Natural killer cell treated with Interleukin-12 subunit alpha and Interleukin-12 subunit beta and Interleukin-15 and Interleukin-18, amount 100 ng/mL, for 72 hours (primary cell): ENCODE results near the gene PACSIN2. TPM values are rescaled to one million over a fixed set of nuclear protein-coding genes. Genes with fewer than 3 reads are reported as not detected.
"Not testable (repeated sequence)": the region's sequence is repeated elsewhere in the genome, so short reads cannot be mapped to it uniquely, and the experiment has no call there.

Experiments
- ATAC-seq, 2 donors: fragments of 150-1000 bp; cut with Tn5 transposase in 1 of 2; sonication (Bioruptor Pico), chemical (Tn5 transposase) in 1 of 2; 2 replicates each; pipeline ENCODE4 v1.10.0; 2021
- DNase-seq: peaks from one replicate; pipeline ENCODE4 v3.0.0; 2022; ENCODE audit warnings: low spot score
- H3K27ac Mint-ChIP-seq, 2 donors: 1 replicate in 1 of 2; 2 replicates in 1 of 2; pipeline ENCODE4 v1.8.0; 2022; ENCODE audit warnings: mixed read lengths in 2 of 2, mild to moderate bottlenecking in 1 of 2, moderate library complexity in 1 of 2
- H3K27me3 Mint-ChIP-seq, 2 donors: 1 replicate in 1 of 2; 2 replicates in 1 of 2; pipeline ENCODE4 v1.8.0; 2022; ENCODE audit warnings: mixed read lengths in 2 of 2
- H3K36me3 Mint-ChIP-seq: one replicate; pipeline ENCODE4 v1.8.0; 2022; ENCODE audit warnings: mixed read lengths
- H3K4me1 Mint-ChIP-seq, 2 donors: 1 replicate in 1 of 2; 2 replicates in 1 of 2; pipeline ENCODE4 v1.8.0; 2022; ENCODE audit warnings: low read depth in 2 of 2, mixed read lengths in 2 of 2, mild to moderate bottlenecking in 1 of 2
- H3K4me3 Mint-ChIP-seq: one replicate; pipeline ENCODE4 v1.8.0; 2022; ENCODE audit warnings: mixed read lengths
- H3K9me3 Mint-ChIP-seq: 2 replicates; pipeline ENCODE4 v1.8.0; 2022; ENCODE audit warnings: mixed read lengths
- total RNA-seq, 2 donors: library from RNA; stranded (reverse); gene quantifications; one replicate each; pipeline ENCODE4 v1.2.3, GENCODE V29; 2022

The PACSIN2 gene
- total RNA-seq, 2 donors from 2014 or later, result 34.5 to 64.0 TPM

- ATAC-seq (no peak), DNase-seq (no peak)
- H3K27me3 Mint-ChIP-seq, result no peaks in the 10 kb centered on the region
- no peaks in the 10 kb centered on the region for H3K36me3 Mint-ChIP-seq
- H3K4me1 Mint-ChIP-seq, result peaks cover 62 to 67% of the 10 kb centered on the region in 2 donors
- H3K9me3 Mint-ChIP-seq, result no peaks in the 10 kb centered on the region
- H3K4me3 Mint-ChIP-seq, result peak overlapping the region; percentile 12
- peak overlapping the region; percentile 49 to 69 for H3K27ac Mint-ChIP-seq
Measured at GRCh38 chr22:42934338-42934737, 80.6 kb downstream of the PACSIN2 start.

- peaks cover 62 to 70% of the 10 kb centered on the region in 2 donors for H3K4me1 Mint-ChIP-seq
- no peaks in the 10 kb centered on the region for H3K9me3 Mint-ChIP-seq
- H3K36me3 Mint-ChIP-seq, result no peaks in the 10 kb centered on the region
- ATAC-seq (peak; percentile 54 to 67), DNase-seq (no peak)
- peak overlapping the region; percentile 49 to 69 for H3K27ac Mint-ChIP-seq
- H3K4me3 Mint-ChIP-seq, result peak overlapping the region; percentile 64
- H3K27me3 Mint-ChIP-seq, result no peaks in the 10 kb centered on the region
Measured at GRCh38 chr22:42933485-42934091, 81.4 kb downstream of the PACSIN2 start.

GRCh38 chr22:42932857-42933484, 82.0 kb downstream of the PACSIN2 start:
- ATAC-seq (no peak), DNase-seq (no peak)
- Mint-ChIP-seq H3K9me3 (no peaks in the 10 kb centered on the region), H3K4me1 (peaks cover 60 to 66% of the 10 kb centered on the region in 2 donors), H3K27ac (peak overlapping the region; percentile 49 to 69), H3K27me3 (no peaks in the 10 kb centered on the region), H3K4me3 (peak overlapping the region; percentile 64), H3K36me3 (no peaks in the 10 kb centered on the region)

- DNase-seq (no peak), ATAC-seq (no peak)
- Mint-ChIP-seq H3K27ac (peak overlapping the region; percentile 3 to 22), H3K27me3 (no peaks in the 10 kb centered on the region), H3K4me1 (peaks cover 52 to 58% of the 10 kb centered on the region in 2 donors), H3K9me3 (no peaks in the 10 kb centered on the region), H3K4me3 (peak overlapping the region; percentile 22), H3K36me3 (no peaks in the 10 kb centered on the region)
Measured at GRCh38 chr22:42932197-42932519, 82.8 kb downstream of the PACSIN2 start.

GRCh38 chr22:42931421-42932196, 83.3 kb downstream of the PACSIN2 start:
- ATAC-seq (peak; percentile 43 to 52), DNase-seq (no peak)
- Mint-ChIP-seq H3K9me3 (no peaks in the 10 kb centered on the region), H3K4me1 (peaks cover 48 to 58% of the 10 kb centered on the region in 2 donors), H3K4me3 (peak overlapping the region; percentile 22), H3K36me3 (no peaks in the 10 kb centered on the region), H3K27ac (peak overlapping the region; percentile 3 to 22), H3K27me3 (no peaks in the 10 kb centered on the region)

- no peaks in the 10 kb centered on the region for H3K27me3 Mint-ChIP-seq
- peaks cover 54 to 59% of the 10 kb centered on the region in 2 donors for H3K4me1 Mint-ChIP-seq
- peak overlapping the region; percentile 22 for H3K4me3 Mint-ChIP-seq
- no peaks in the 10 kb centered on the region for H3K9me3 Mint-ChIP-seq
- ATAC-seq, result no peak
- DNase-seq, result no peak
- H3K27ac Mint-ChIP-seq, result peak overlapping the region in 1 of 2 donors; percentile 60
- no peaks in the 10 kb centered on the region for H3K36me3 Mint-ChIP-seq
Measured at GRCh38 chr22:42930810-42931420, 84.0 kb downstream of the PACSIN2 start.

GRCh38 chr22:42929838-42930155, 85.2 kb downstream of the PACSIN2 start:
- DNase-seq, result no peak
- no peak for ATAC-seq
- no peaks in the 10 kb centered on the region for H3K9me3 Mint-ChIP-seq
- no peaks in the 10 kb centered on the region for H3K27me3 Mint-ChIP-seq
- H3K4me1 Mint-ChIP-seq, result peaks cover 61 to 63% of the 10 kb centered on the region in 2 donors
- no peaks in the 10 kb centered on the region for H3K36me3 Mint-ChIP-seq
- peak overlapping the region in 1 of 2 donors; percentile 60 for H3K27ac Mint-ChIP-seq
- H3K4me3 Mint-ChIP-seq, result no peak overlapping the region

- peak overlapping the region in 1 of 2 donors; percentile 60 for H3K27ac Mint-ChIP-seq
- H3K27me3 Mint-ChIP-seq, result no peaks in the 10 kb centered on the region
- ATAC-seq (no peak), DNase-seq (no peak)
- no peaks in the 10 kb centered on the region for H3K36me3 Mint-ChIP-seq
- no peaks in the 10 kb centered on the region for H3K9me3 Mint-ChIP-seq
- peaks cover 60 to 62% of the 10 kb centered on the region in 2 donors for H3K4me1 Mint-ChIP-seq
- H3K4me3 Mint-ChIP-seq, result no peak overlapping the region
Measured at GRCh38 chr22:42928969-42929837, 85.7 kb downstream of the PACSIN2 start.

GRCh38 chr22:42927966-42928365, 87.0 kb downstream of the PACSIN2 start:
- Mint-ChIP-seq H3K27me3 (no peaks in the 10 kb centered on the region), H3K4me1 (peaks cover 53 to 59% of the 10 kb centered on the region in 2 donors), H3K36me3 (no peaks in the 10 kb centered on the region), H3K9me3 (no peaks in the 10 kb centered on the region), H3K4me3 (no peak overlapping the region), H3K27ac (no peak overlapping the region)
- ATAC-seq (no peak), DNase-seq (no peak)

GRCh38 chr22:42926768-42927167, 88.2 kb downstream of the PACSIN2 start:
- H3K36me3 Mint-ChIP-seq, result no peaks in the 10 kb centered on the region
- H3K4me1 Mint-ChIP-seq, result peaks cover 52 to 59% of the 10 kb centered on the region in 2 donors
- ATAC-seq, result no peak
- H3K9me3 Mint-ChIP-seq, result no peaks in the 10 kb centered on the region
- H3K27ac Mint-ChIP-seq, result no peak overlapping the region
- H3K27me3 Mint-ChIP-seq, result no peaks in the 10 kb centered on the region
- no peak for DNase-seq
- H3K4me3 Mint-ChIP-seq, result no peak overlapping the region

- Mint-ChIP-seq H3K9me3 (no peaks in the 10 kb centered on the region), H3K4me3 (no peak overlapping the region), H3K4me1 (peaks cover 45 to 52% of the 10 kb centered on the region in 2 donors), H3K36me3 (no peaks in the 10 kb centered on the region), H3K27me3 (no peaks in the 10 kb centered on the region), H3K27ac (no peak overlapping the region)
- no peak for DNase-seq
- ATAC-seq, result no peak
Measured at GRCh38 chr22:42926104-42926503, 88.8 kb downstream of the PACSIN2 start.

GRCh38 chr22:42925598-42925997, 89.4 kb downstream of the PACSIN2 start:
- no peak overlapping the region for H3K4me3 Mint-ChIP-seq
- H3K27ac Mint-ChIP-seq, result no peak overlapping the region
- H3K4me1 Mint-ChIP-seq, result peaks cover 40 to 47% of the 10 kb centered on the region in 2 donors
- H3K27me3 Mint-ChIP-seq, result no peaks in the 10 kb centered on the region
- H3K9me3 Mint-ChIP-seq, result no peaks in the 10 kb centered on the region
- no peaks in the 10 kb centered on the region for H3K36me3 Mint-ChIP-seq
- no peak for DNase-seq
- ATAC-seq, result peak; percentile 83 to 84

GRCh38 chr22:42925031-42925430, 89.9 kb downstream of the PACSIN2 start:
- not testable (repeated sequence) for H3K4me3 Mint-ChIP-seq, H3K36me3 Mint-ChIP-seq, H3K27me3 Mint-ChIP-seq, DNase-seq, H3K9me3 Mint-ChIP-seq, H3K27ac Mint-ChIP-seq, ATAC-seq
- H3K4me1 Mint-ChIP-seq, result peaks cover 35 to 45% of the 10 kb centered on the region in 2 donors
